Stimulated activated CD4-positive, alpha-beta T cell treated with anti-CD3 and anti-CD28 coated beads, TNF-alpha, amount 100 ng/mL, for 4 hours (primary cell): Measurements from ENCODE around the gene WWC2.
"Not testable (repeated sequence)": the region's sequence is repeated elsewhere in the genome, so short reads cannot be mapped to it uniquely, and the experiment has no call there.

Source experiments
- DNase-seq, 3 experiments: peaks; one replicate each; pipeline ENCODE4 v3.0.0-alpha.2; 2020; ENCODE audit warnings: low read depth in 3 of 3

WWC2 gene

GRCh38 chr4:183172881-183173280 lies 73.8 kb downstream of the WWC2 start:
- no peak for DNase-seq

GRCh38 chr4:183173580-183174526 lies 74.8 kb downstream of the WWC2 start:
- DNase-seq: no peak

GRCh38 chr4:183175631-183176232 lies 76.7 kb downstream of the WWC2 start:
- no peak for DNase-seq

- no peak for DNase-seq
These were observed 77.9 kb downstream of the WWC2 start for GRCh38 chr4:183177001-183177400.

GRCh38 chr4:183178201-183178600 lies 79.1 kb downstream of the WWC2 start:
- DNase-seq: no peak

GRCh38 chr4:183180096-183180495 lies 81.0 kb downstream of the WWC2 start:
- DNase-seq: no peak

- no peak for DNase-seq
These were observed 81.6 kb downstream of the WWC2 start for GRCh38 chr4:183180621-183181020.

- DNase-seq: no peak
These were observed 82.0 kb downstream of the WWC2 start for GRCh38 chr4:183181081-183181480.

- no peak for DNase-seq
These were observed 84.0 kb downstream of the WWC2 start for GRCh38 chr4:183182873-183183725.

GRCh38 chr4:183183906-183184535 lies 85.0 kb downstream of the WWC2 start:
- no peak for DNase-seq

- no peak for DNase-seq
These were observed 86.0 kb downstream of the WWC2 start for GRCh38 chr4:183185018-183185417.

GRCh38 chr4:183185559-183185958 lies 86.5 kb downstream of the WWC2 start:
- no peak for DNase-seq

- DNase-seq: no peak
These were observed 87.8 kb downstream of the WWC2 start for GRCh38 chr4:183186813-183187212.

- DNase-seq: no peak
These were observed 92.0 kb downstream of the WWC2 start for GRCh38 chr4:183190900-183191527.

- DNase-seq: no peak
These were observed 92.6 kb downstream of the WWC2 start for GRCh38 chr4:183191630-183192029.

- no peak for DNase-seq
These were observed 93.5 kb downstream of the WWC2 start for GRCh38 chr4:183192571-183192970.

GRCh38 chr4:183193730-183194338 lies 94.8 kb downstream of the WWC2 start:
- not testable (repeated sequence) for DNase-seq

GRCh38 chr4:183195534-183195933 lies 96.5 kb downstream of the WWC2 start:
- no peak for DNase-seq

GRCh38 chr4:183197140-183197539 lies 98.1 kb downstream of the WWC2 start:
- DNase-seq: no peak

- no peak for DNase-seq
These were observed 101.4 kb downstream of the WWC2 start for GRCh38 chr4:183200453-183200852.

GRCh38 chr4:183201331-183201730 lies 102.3 kb downstream of the WWC2 start:
- DNase-seq: no peak
